Measurements from ENCODE around the gene SPRYD4. TPM values are rescaled to one million over a fixed set of nuclear protein-coding genes. Genes with fewer than 3 reads are reported as not detected.
"Not testable (repeated sequence)": the region's sequence is repeated elsewhere in the genome, so short reads cannot be mapped to it uniquely, and the experiment has no call there.

SPRYD4 gene
- total RNA-seq = 2.1 TPM

DNA sequence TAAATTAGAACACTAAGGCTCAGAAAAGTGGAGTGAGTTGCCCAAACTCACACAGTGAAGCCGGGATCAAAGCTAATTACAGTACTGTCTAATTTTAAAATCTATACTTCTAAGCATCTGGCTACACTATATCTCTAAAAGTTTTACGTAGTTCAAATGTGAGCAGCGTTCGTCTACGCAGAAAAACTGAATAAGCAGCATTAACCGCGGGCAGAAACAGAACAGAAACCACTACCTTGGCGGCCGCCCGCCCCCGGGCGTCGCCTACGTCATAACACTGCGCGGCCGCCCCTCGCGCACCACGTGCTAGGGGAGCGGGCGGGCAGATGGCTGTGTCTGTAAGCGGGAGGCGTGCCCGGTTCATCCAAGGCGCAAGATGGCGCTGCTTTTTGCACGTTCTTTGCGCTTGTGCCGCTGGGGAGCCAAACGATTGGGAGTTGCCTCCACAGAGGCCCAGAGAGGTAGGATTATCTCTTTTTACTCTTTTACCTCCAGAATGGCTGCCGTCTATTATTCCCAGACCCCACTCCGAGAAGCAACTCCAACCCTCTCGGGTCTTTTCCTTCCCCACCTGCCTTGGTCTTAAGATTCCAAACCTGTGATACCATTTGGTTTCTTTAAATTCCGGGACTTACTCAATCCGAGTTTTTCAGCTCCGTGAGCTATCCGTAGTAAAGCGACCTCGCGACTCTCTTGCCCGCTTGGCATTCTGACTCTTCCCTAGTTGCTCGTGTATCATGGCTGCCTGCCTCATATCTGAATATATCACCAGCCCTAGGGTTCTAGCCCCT is at the start of gene SPRYD4:
Gene SPRYD4 (plus strand): TSS at position 363 of the 791 bp plus-strand sequence. CDS start 14 bp downstream, at position 377.
- Histone ChIP-seq H3K9ac (ENCODE audit: low read depth in 1 of 3, low read length in 3 of 3) (peak within 1 kb of the TSS; percentile 94 to 100 (median 96)), H3K4me3 (ENCODE audit: low read length in 3 of 3) (peak within 1 kb of the TSS; percentile 93 to 100 (median 95))

DNA sequence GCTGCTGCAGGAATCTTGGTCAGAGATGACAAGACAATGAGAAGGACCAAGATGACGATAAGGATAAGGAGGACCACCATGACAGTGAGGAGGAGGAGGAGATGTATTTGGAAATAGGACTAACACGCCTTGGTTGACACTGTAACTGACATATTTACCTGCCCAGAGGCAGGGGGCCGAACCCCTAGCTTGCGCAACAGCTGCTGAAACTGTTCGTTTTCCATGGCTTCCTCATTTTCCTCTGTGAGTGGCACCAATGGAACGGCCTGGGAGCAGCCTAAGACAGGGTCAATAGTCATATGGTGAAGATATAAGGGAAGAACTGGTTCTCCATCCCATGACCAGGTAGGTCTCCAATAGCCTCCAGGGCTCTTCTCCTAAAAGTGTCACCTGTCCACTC is 48.0 kb upstream of the SPRYD4 start:
- no peak overlapping the region for H3K4me3 ChIP-seq (ENCODE audit: low read length in 3 of 3)
- no peak overlapping the region for H3K27ac ChIP-seq (ENCODE audit: low read depth, low read length)
- H3K36me3 ChIP-seq (ENCODE audit: control insufficient read depth in 3 of 3, insufficient read depth in 3 of 3, low read length in 3 of 3) = peaks cover 8 to 17% (median 17%) of the 10 kb centered on the region in 3 donors
- H3K27me3 ChIP-seq (ENCODE audit: control insufficient read depth in 3 of 3, insufficient read depth in 3 of 3, low read length in 3 of 3) = no peaks in the 10 kb centered on the region
- H3K9me3 ChIP-seq (ENCODE audit: control insufficient read depth in 3 of 3, low read length in 3 of 3) = no peaks in the 10 kb centered on the region
- no peaks in the 10 kb centered on the region for H3K4me1 ChIP-seq (ENCODE audit: control insufficient read depth in 3 of 3, insufficient read depth in 3 of 3, low read length in 3 of 3)
- H3K9ac ChIP-seq (ENCODE audit: low read depth in 1 of 3, low read length in 3 of 3) = no peak overlapping the region

More for the DNA sequence above, at the start of gene SPRYD4:
- H3K9me3 ChIP-seq (ENCODE audit: control insufficient read depth in 3 of 3, low read length in 3 of 3) = no peaks in the 10 kb centered on the region
- H3K27me3 ChIP-seq (ENCODE audit: control insufficient read depth in 3 of 3, insufficient read depth in 3 of 3, low read length in 3 of 3) = no peaks in the 10 kb centered on the region
- H3K27ac ChIP-seq (ENCODE audit: low read depth, low read length) = peak within 1 kb of the TSS; percentile 96
- peaks cover 13 to 30% (median 14%) of the 10 kb centered on the region in 3 donors for H3K4me1 ChIP-seq (ENCODE audit: control insufficient read depth in 3 of 3, insufficient read depth in 3 of 3, low read length in 3 of 3)
- peaks cover 2 to 8% (median 6%) of the 10 kb centered on the region in 3 donors for H3K36me3 ChIP-seq (ENCODE audit: control insufficient read depth in 3 of 3, insufficient read depth in 3 of 3, low read length in 3 of 3)

DNA sequence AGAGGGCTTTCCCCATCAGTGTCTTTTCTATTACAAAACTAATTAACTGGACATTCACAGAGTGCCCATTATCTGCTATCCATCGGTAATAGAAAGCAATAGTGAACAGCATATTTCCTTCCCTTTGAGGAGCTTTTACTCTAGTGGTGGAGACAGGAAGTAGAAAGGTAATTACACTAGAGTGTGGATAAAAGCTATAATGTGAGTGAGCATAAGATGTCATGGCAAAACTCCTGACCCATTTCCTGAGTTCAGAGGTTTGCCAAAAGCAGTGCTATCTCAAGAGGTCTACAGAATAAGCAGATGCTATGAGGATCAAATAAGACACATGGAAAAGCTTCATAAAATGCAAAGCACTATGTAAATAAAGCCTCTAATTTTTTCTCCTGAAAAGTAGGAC is 43.2 kb upstream of the SPRYD4 start:
- H3K9ac ChIP-seq (ENCODE audit: low read depth in 1 of 3, low read length in 3 of 3) = no peak overlapping the region
- peaks cover 5 to 27% (median 17%) of the 10 kb centered on the region in 3 donors for H3K36me3 ChIP-seq (ENCODE audit: control insufficient read depth in 3 of 3, insufficient read depth in 3 of 3, low read length in 3 of 3)

DNA sequence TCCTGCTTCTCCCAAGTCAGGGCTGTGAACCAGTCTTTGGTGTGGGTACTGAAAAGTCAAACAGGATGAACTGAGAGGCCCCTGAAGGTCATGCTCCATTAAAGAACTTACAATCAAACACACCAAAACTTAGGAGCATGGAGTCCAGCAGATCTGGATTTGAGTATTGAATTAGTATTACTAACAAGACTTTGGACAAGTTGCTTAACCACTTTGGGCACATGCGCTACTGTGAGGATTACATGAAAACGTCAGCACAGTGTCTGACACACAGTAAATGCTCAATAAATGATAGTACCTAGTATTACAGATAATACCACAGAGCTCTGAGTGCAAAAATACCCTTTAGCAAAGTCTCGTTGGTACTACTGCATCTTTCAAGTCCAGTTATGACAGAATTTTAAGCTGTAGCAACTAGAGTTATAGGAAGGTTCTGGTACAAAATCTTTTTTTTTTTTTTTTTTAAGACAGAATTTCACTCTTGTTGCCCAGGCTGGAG is 42.4 kb upstream of the SPRYD4 start:
- Histone ChIP-seq H3K4me3 (ENCODE audit: low read length in 3 of 3) (no peak overlapping the region), H3K9ac (ENCODE audit: low read depth in 1 of 3, low read length in 3 of 3) (no peak overlapping the region), H3K9me3 (ENCODE audit: control insufficient read depth in 3 of 3, low read length in 3 of 3) (no peaks in the 10 kb centered on the region), H3K27ac (ENCODE audit: low read depth, low read length) (no peak overlapping the region), H3K27me3 (ENCODE audit: control insufficient read depth in 3 of 3, insufficient read depth in 3 of 3, low read length in 3 of 3) (no peaks in the 10 kb centered on the region), H3K36me3 (ENCODE audit: control insufficient read depth in 3 of 3, insufficient read depth in 3 of 3, low read length in 3 of 3) (peaks cover 2 to 24% (median 12%) of the 10 kb centered on the region in 3 donors), H3K4me1 (ENCODE audit: control insufficient read depth in 3 of 3, insufficient read depth in 3 of 3, low read length in 3 of 3) (no peaks in the 10 kb centered on the region)

More for the DNA sequence above, 43.2 kb upstream of the SPRYD4 start:
- Histone ChIP-seq H3K9me3 (ENCODE audit: control insufficient read depth in 3 of 3, low read length in 3 of 3) (no peaks in the 10 kb centered on the region), H3K27me3 (ENCODE audit: control insufficient read depth in 3 of 3, insufficient read depth in 3 of 3, low read length in 3 of 3) (no peaks in the 10 kb centered on the region), H3K4me3 (ENCODE audit: low read length in 3 of 3) (no peak overlapping the region), H3K4me1 (ENCODE audit: control insufficient read depth in 3 of 3, insufficient read depth in 3 of 3, low read length in 3 of 3) (no peaks in the 10 kb centered on the region), H3K27ac (ENCODE audit: low read depth, low read length) (no peak overlapping the region)

DNA sequence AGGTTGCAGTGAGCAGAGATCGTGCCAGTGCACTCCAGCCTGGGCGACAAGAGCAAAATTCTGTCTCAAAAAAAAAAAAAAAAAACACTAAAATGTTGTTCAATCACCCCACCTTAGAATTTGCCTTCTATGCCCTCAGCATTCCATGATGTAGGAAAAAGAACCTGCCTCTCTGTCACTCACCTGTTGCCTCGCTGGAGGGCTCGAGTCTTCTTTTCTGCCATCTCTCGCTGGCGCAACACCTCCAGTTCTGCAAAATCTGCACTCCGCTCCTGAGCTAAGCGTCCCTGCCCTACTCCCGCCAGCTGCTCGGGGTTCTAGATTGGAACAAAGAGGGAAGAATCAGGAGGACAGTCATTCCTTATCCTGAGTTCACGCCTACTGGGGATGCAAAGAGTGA is 37.1 kb upstream of the SPRYD4 start:
- Histone ChIP-seq H3K4me1 (ENCODE audit: control insufficient read depth in 3 of 3, insufficient read depth in 3 of 3, low read length in 3 of 3) (no peaks in the 10 kb centered on the region), H3K9ac (ENCODE audit: low read depth in 1 of 3, low read length in 3 of 3) (no peak overlapping the region), H3K27ac (ENCODE audit: low read depth, low read length) (no peak overlapping the region), H3K27me3 (ENCODE audit: control insufficient read depth in 3 of 3, insufficient read depth in 3 of 3, low read length in 3 of 3) (no peaks in the 10 kb centered on the region), H3K9me3 (ENCODE audit: control insufficient read depth in 3 of 3, low read length in 3 of 3) (no peaks in the 10 kb centered on the region), H3K4me3 (ENCODE audit: low read length in 3 of 3) (no peak overlapping the region), H3K36me3 (ENCODE audit: control insufficient read depth in 3 of 3, insufficient read depth in 3 of 3, low read length in 3 of 3) (peaks cover 0 to 10% (median 0%) of the 10 kb centered on the region in 3 donors)

DNA sequence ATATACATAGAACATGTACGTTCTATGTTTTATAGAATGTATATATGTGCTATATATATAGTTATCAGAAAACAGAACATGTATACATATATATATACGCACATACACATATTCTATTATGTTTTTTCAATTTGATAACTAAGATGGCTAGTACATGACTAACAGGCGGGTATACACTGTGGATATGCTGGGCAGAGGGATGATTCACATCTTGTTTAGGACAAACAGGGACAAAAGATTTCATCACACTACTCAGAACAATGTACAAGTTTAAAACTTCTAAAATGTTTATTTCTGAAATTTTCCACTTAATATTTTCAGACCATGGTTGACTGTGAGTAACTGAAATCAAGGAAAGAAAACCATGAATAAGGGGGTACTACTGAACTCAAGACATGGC is 36.5 kb upstream of the SPRYD4 start:
- no peak overlapping the region for H3K4me3 ChIP-seq (ENCODE audit: low read length in 3 of 3)
- peaks cover 0 to 10% (median 0%) of the 10 kb centered on the region in 3 donors for H3K36me3 ChIP-seq (ENCODE audit: control insufficient read depth in 3 of 3, insufficient read depth in 3 of 3, low read length in 3 of 3)
- H3K9me3 ChIP-seq (ENCODE audit: control insufficient read depth in 3 of 3, low read length in 3 of 3) = no peaks in the 10 kb centered on the region
- no peaks in the 10 kb centered on the region for H3K4me1 ChIP-seq (ENCODE audit: control insufficient read depth in 3 of 3, insufficient read depth in 3 of 3, low read length in 3 of 3)
- no peaks in the 10 kb centered on the region for H3K27me3 ChIP-seq (ENCODE audit: control insufficient read depth in 3 of 3, insufficient read depth in 3 of 3, low read length in 3 of 3)
- no peak overlapping the region for H3K9ac ChIP-seq (ENCODE audit: low read depth in 1 of 3, low read length in 3 of 3)
- no peak overlapping the region for H3K27ac ChIP-seq (ENCODE audit: low read depth, low read length)

DNA sequence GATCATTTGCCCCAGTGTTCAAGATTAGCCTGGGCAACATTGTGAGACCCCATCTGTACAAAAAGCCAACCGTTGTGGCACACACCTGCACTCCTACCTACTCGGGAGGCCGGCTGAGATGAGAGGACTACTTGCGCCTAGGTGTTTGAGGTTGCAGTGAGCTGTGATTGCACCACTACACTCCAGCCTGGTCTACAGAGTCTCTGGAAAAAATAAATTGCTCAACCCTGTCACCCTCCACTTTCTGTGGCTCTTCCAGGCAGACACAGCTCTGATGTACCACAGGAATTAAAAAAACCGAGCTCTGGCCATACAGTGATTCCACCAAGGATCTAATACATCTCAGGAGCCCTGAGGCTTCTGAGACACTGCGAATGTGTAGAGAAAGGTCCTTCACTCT is 33.5 kb upstream of the SPRYD4 start:
- Histone ChIP-seq H3K4me1 (ENCODE audit: control insufficient read depth in 3 of 3, insufficient read depth in 3 of 3, low read length in 3 of 3) (no peaks in the 10 kb centered on the region), H3K27me3 (ENCODE audit: control insufficient read depth in 3 of 3, insufficient read depth in 3 of 3, low read length in 3 of 3) (no peaks in the 10 kb centered on the region), H3K4me3 (ENCODE audit: low read length in 3 of 3) (no peak overlapping the region), H3K9ac (ENCODE audit: low read depth in 1 of 3, low read length in 3 of 3) (no peak overlapping the region), H3K9me3 (ENCODE audit: control insufficient read depth in 3 of 3, low read length in 3 of 3) (no peaks in the 10 kb centered on the region), H3K27ac (ENCODE audit: low read depth, low read length) (no peak overlapping the region), H3K36me3 (ENCODE audit: control insufficient read depth in 3 of 3, insufficient read depth in 3 of 3, low read length in 3 of 3) (peaks cover 0 to 3% (median 0%) of the 10 kb centered on the region in 3 donors)

DNA sequence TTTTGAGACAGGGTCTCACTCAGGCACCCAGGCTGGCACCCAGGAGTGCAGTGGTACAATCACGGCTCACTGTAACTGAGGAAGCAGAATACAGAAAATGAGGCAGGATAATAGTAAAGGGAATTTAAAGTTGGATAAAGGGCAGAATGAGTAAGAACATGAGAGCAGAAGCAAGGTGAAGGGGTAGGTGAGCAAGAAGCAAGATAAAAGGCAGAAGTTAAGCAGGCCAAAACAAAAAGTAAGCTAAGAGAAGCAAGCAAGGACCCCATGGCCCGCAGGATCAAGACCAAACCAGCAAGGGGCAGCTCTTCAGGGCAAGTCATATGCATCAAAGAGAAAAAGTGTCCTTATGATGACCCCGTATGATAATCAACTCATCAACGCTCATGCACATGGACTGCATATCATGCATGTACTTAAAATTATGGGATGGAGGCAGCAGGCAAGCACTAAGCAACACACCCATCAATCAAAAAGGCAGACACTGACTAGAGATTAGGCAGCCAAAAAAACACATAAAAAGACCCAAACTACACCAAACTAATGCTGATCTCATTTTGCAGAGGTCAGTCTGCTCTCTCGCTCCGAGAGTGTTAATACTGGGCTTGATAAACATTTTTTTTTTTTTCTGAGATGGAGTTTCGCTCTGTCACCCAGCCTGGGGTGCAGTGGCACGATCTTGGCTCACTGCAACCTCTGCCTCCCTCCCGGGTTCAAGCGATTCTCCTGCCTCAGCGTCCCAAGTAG is 30.8 kb upstream of the SPRYD4 start:
- Histone ChIP-seq H3K36me3 (ENCODE audit: control insufficient read depth in 3 of 3, insufficient read depth in 3 of 3, low read length in 3 of 3) (no peaks in the 10 kb centered on the region), H3K4me1 (ENCODE audit: control insufficient read depth in 3 of 3, insufficient read depth in 3 of 3, low read length in 3 of 3) (no peaks in the 10 kb centered on the region), H3K4me3 (ENCODE audit: low read length in 3 of 3) (no peak overlapping the region), H3K27me3 (ENCODE audit: control insufficient read depth in 3 of 3, insufficient read depth in 3 of 3, low read length in 3 of 3) (no peaks in the 10 kb centered on the region), H3K9ac (ENCODE audit: low read depth in 1 of 3, low read length in 3 of 3) (no peak overlapping the region), H3K9me3 (ENCODE audit: control insufficient read depth in 3 of 3, low read length in 3 of 3) (no peaks in the 10 kb centered on the region), H3K27ac (ENCODE audit: low read depth, low read length) (no peak overlapping the region)

DNA sequence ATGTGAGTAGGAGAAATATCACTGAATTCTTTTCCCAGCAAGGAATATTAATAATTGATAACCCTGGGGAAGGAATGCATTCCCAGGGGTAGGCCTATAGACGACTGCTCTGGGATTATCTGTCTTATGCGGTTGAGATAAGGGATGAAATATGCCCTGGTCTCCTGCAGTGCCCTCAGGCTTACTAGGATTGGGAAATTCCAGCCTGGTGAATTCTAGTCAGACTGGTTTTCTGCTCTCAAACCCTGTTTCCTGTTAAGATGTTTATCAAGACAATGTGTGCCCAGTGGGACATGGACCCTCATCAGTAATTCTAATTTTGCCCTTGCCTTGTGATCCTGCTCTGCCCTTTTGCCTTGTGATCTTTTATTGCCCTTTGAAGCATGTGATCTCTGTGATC is 25.2 kb upstream of the SPRYD4 start:
- not testable (repeated sequence) for H3K4me3 ChIP-seq (ENCODE audit: low read length in 3 of 3); H3K27me3 ChIP-seq (ENCODE audit: control insufficient read depth in 3 of 3, insufficient read depth in 3 of 3, low read length in 3 of 3); H3K9me3 ChIP-seq (ENCODE audit: control insufficient read depth in 3 of 3, low read length in 3 of 3); H3K9ac ChIP-seq (ENCODE audit: low read depth in 1 of 3, low read length in 3 of 3); H3K27ac ChIP-seq (ENCODE audit: low read depth, low read length); H3K36me3 ChIP-seq (ENCODE audit: control insufficient read depth in 3 of 3, insufficient read depth in 3 of 3, low read length in 3 of 3); H3K4me1 ChIP-seq (ENCODE audit: control insufficient read depth in 3 of 3, insufficient read depth in 3 of 3, low read length in 3 of 3)

All from skeletal muscle tissue (tissue), 4 donors.